Measurements from ENCODE around the gene LRMDA. TPM values are rescaled to one million over a fixed set of nuclear protein-coding genes. Genes with fewer than 3 reads are reported as not detected.

Gene LRMDA
- total RNA-seq, 2 experiments from 2014 or later: not detected

GRCh38 chr10:75469006-75469616 lies 37.7 kb downstream of the LRMDA start:
- CTCF ChIA-PET: no interaction called here
- POLR2A ChIA-PET: no interaction called here

- ChIA-PET POLR2A (no interaction called here), CTCF (no interaction called here)
Measured at GRCh38 chr10:75470901-75471300, 39.5 kb downstream of the LRMDA start.

DNA sequence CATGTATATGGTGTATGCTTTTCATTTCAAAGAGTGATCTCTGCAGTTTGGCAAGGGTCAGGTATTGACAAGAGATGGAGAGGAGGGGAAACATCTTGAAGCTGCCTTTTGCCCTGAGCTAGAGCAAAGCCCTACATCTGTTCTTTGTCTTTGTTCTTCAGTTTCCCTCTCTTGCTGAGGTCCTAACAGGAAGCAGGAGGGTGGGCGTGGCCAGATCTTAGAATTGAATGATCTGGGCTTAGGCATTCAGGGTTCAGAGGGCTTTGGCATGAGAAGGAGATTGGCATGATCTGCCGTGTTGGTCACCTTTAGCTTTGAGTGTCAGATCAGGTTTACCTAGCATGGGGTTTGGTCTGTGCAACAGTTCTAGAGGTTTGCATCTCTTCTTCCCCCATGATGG lies 41.3 kb downstream of the LRMDA start:
- CTCF ChIA-PET: no interaction called here
- POLR2A ChIA-PET: no interaction called here

DNA sequence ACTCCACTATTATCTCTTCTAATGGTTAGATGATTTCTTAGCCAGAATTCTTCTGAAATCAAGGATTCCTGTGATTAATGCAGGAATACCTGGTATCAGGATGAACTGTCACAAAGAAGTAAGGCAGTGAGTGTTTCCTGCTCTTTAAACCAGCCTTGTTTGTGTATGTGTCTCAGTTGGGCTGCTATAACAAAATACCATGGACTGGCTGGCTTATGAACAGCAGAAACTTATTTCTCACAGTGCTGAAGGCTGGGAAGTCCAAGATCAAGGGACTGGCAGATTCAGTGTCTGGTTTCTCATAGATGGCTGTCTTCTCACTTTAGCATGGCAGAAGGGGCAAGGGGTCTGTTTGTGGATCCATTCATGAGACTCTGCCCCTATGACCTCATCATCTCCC lies 42.7 kb downstream of the LRMDA start:
- CTCF ChIA-PET: no interaction called here
- POLR2A ChIA-PET: no interaction called here

- CTCF ChIA-PET: no interaction called here
Measured at GRCh38 chr10:75475460-75476182, 44.2 kb downstream of the LRMDA start.

DNA sequence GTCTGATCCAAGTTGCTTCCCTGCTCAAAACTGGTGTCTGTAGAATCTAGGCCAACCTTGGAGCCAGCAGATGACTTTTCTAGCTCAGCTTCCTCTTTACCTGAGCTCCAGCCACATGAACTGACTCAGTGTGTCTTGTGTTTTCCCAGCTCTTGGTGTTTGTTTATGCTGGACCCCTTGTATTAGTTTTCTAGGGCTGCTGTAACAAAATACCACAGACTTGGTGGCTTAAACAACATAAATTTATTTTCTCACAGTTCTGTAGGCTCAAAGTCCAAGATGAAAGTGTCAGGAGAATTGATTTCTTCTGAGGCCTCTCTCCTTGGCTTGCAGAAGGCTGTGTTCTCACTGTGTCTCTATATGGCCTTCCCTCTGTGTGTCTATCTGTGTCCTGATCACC lies 45.1 kb downstream of the LRMDA start:
- POLR2A ChIA-PET: no interaction called here

More at GRCh38 chr10:75475460-75476182, 44.2 kb downstream of the LRMDA start:
- POLR2A ChIA-PET: no interaction called here

GRCh38 chr10:75476985-75477384 lies 45.6 kb downstream of the LRMDA start:
- ChIA-PET POLR2A (no interaction called here), CTCF (no interaction called here)

More for the DNA sequence above, 45.1 kb downstream of the LRMDA start:
- CTCF ChIA-PET: no interaction called here

DNA sequence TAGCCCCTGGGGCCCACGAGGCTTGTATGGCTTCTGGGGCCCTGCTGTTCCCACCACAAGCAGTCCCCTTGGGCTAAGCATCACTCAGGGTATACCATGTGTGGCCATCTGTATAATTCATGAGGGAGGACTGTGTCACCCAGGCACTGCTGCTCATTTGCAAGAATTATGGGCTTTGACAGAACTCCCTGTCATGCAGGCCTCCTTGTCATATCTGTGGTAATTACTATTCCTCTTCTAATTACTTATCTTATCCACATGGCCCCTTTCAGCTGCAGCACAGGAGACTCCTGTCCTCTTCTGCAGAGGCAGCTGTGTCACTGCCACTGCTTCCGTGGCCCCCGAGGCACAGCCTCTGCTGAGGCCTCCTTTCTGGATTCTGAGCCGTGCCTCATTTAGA lies 46.3 kb downstream of the LRMDA start:
- POLR2A ChIA-PET: no interaction called here
- CTCF ChIA-PET: no interaction called here

DNA sequence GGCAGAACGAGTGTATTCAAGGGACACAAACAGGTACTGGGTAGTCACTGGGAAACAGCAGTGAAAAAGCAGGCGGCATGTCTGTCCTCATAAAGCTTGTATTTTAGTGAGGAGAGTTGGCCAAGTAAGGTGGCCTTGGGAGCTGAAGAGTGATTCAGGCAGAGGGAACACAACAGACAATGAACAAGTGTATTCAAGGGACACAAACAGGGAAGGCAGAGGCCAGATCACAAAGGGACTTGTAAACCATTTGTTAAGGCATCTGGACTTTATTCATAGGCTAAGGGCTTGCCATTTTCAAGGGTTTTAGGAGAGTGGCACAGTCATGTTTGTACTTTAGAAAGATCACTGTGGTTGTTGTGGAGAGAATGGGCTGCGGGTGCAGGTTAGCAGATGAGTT lies 49.0 kb downstream of the LRMDA start:
- POLR2A ChIA-PET: no interaction called here
- CTCF ChIA-PET: no interaction called here

DNA sequence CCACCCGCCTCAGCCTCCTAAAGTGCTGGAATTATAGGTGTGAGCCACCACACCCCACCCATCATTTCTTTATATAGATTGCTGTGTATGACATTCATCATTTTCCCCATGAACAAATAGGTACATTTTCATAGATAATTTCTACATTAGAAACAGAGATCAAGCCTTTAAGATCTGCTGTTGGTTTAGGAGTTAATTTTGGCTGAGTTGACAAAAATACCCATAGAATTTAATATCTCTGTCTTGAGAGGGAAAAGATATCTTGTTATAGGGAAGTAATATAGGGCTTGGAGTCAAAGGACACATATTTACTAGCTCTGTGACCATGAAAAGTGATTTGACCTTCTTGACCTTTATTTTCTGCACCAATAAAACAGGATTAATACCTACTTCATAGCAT lies 51.8 kb downstream of the LRMDA start:
- CTCF ChIA-PET: no interaction called here
- POLR2A ChIA-PET: no interaction called here

GRCh38 chr10:75484717-75485116 lies 53.3 kb downstream of the LRMDA start:
- POLR2A ChIA-PET: no interaction called here
- CTCF ChIA-PET: no interaction called here

- POLR2A ChIA-PET: no interaction called here
- CTCF ChIA-PET: interaction anchor here (0.7 kb wide), 1 partner anchor 15 kb away, joined by 3 read pairs; no protein-coding TSS in a partner anchor
Measured at GRCh38 chr10:75486591-75486990, 55.2 kb downstream of the LRMDA start.

DNA sequence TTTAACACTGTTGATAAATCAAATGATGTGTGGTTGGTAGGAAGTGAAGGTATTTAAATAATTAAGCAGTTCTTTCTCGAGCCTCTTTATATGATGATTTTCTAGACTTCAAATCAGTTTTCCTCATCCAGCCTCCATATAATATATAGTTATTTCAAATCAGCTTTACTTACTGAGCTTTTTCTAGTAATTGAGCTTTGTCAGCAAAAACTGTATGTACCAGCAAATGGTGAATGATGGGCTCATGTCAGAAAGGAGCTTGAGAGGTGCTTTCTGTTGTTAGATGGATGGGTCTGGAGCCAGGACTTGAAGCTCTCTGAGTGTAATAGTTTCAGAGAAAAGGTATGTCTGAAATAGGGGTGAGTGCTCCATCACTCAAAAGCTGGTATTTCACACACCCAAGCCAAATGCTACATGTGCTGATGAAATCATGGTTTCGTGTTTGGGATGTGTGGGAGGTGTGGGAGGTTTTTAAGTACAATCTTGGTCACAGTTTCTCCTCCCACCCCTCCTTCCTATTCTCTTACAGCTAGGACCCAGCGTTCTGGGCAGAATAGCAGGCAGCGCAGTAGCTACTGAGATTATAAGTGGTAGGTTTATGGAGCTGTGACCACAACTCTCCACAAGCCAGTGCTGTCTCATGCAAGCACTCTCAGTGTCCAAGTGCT lies 55.8 kb downstream of the LRMDA start:
- POLR2A ChIA-PET: no interaction called here

DNA sequence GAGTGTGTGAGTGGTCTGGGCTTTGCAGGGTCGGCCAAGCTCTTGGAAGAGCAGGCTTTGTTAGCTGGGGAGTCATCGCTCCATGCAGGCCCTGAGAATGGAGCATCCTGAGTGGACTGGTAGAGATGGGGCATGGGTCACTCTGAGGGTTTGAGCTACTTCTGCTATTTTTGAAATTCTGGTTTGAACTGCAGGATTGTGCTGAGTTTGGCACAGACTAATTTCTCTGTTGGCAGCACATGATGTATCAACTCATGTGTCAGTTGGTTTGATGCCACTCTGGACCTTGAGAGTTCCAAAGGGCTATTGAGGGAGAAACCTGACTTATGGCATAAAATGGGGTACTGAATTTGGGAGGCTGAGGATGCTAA lies 56.3 kb downstream of the LRMDA start:
- ChIA-PET CTCF (no interaction called here), POLR2A (no interaction called here)

More for the DNA sequence above, 55.8 kb downstream of the LRMDA start:
- CTCF ChIA-PET: interaction anchor here (0.7 kb wide), 1 partner anchor 16 kb away, joined by 3 read pairs; no protein-coding TSS in a partner anchor

DNA sequence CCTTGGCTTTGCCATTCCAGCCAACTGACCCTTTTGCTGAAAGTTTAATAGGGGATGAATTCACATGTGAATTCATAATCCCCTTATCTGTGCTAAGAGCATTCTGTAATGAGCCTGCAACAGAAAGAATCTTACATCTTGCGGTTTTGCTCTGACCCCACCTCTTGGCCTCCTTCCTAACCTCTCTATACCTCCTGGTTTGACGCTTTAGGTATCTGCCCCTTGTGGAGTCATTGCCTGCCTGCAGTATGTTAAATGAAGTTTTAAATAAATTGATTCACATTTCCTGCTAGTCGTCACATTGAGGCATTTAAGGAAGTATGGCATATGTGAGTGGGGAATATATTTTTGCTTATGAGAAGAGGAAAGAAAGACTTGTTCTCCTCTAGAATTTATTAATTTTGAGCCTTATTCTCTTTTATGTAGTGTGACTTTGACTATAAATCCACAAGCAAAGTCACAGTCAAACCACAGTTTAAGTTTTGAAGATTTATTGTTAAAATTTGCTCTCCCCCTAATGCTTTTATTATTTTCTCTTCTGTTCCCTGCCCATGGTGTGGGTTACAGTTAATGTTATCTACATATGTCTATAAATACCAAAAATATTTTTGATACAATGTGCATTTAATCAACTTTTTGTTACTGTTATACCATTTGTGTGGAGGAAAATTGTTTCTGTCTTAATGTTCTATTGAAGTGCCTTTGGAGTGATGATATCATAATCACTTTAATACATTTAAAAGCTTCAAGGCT lies 60.9 kb downstream of the LRMDA start:
- ChIA-PET POLR2A (no interaction called here), CTCF (no interaction called here)

GRCh38 chr10:75493464-75493863 lies 62.0 kb downstream of the LRMDA start:
- ChIA-PET POLR2A (interaction anchor here (0.6 kb wide), 1 partner anchor 220 kb away, joined by 3 read pairs; no protein-coding TSS in a partner anchor), CTCF (no interaction called here)

DNA sequence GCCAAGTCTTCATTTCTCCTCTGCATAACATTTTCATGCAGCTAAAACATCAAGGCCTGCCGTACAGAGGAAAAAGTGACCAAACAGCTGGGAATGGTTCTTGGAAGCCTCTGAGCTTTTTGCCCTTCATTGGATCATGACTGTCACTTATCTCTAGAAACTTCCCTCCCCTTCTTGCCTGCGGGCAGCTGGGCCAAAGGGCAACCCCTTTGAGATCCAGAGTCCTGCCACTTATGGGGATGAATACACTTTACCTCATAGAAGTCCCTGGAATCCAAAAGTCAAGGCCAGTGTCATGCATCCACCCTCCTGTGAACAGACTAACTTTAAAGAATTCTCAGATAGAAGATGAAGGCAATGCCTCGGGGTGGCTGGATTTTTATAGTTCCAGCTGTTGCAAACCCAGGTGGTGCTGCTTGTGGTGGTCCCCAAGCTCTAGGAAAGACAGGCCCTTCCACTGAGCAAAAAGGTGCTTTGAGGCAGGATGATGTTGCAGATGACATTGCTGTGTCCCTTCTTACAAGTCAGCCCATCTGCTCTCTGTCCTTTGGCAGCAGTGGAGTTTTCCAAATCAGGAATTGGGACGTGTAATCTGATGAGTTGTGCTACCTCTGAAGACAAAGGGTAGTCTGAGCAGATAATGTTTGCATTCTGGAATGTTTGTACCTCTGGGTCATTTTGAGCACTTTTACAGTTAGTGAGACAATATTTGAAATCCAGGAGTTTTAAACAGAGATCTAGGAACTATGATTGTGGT lies 64.2 kb downstream of the LRMDA start:
- ChIA-PET POLR2A (no interaction called here), CTCF (no interaction called here)

- ChIA-PET POLR2A (no interaction called here), CTCF (no interaction called here)
Measured at GRCh38 chr10:75496191-75496567, 64.8 kb downstream of the LRMDA start.

DNA sequence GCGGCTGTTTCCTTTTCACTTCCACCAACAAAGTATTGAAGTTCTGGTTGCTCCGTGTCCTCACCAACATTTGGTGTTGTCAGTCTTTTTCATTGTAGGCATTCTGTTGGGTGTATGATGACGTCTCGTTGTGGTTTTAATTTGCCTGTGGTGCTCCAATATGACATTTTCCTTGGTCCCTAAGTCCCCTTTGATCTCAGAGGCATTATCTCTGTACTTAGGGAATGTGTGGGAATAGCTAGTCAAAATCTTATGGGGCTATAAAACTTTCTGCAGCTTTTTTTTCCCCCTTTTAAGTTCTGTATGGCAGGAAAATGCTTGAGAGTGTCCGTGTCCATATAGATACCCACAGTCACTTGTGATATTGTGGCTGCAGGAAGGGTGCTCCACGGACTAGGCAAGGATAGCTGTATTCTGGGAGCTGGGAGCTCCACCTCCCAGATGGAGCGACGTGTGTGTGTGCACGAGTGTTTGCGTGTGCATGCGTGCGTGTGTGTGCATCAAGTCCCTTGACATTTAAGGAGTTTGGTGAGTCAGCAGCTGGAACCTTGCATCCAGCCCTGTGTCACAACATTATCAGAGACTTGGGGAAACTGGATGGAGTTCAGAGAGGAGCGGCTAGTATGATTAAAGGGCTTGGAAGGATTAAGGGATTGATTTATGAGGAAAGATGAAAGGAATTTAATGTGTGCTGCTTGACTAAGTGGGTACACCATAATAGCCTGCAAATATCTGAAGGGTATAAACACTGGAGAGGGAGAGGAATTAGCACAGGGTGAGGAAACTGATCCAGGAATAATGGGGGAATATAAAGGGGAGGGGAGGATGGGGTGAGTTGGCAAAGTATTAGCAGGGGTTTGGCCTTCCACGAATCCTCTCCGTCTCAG lies 66.8 kb downstream of the LRMDA start:
- CTCF ChIA-PET: no interaction called here

More for the DNA sequence above, 66.8 kb downstream of the LRMDA start:
- POLR2A ChIA-PET: no interaction called here
